COLO829 (cell line): ENCODE data around the gene KLF16.
A peak's percentile ranks its signal among the peaks of the same experiment; 100 is the strongest.

ENCODE experiments used
- DNase-seq: peaks from one replicate; pipeline ENCODE4 v3.0.0; 2012; ENCODE audit warnings: low spot score

Gene KLF16

GRCh38 chr19:1854542-1855039 lies 8.8 kb downstream of the KLF16 start:
- DNase-seq: no peak

DNA sequence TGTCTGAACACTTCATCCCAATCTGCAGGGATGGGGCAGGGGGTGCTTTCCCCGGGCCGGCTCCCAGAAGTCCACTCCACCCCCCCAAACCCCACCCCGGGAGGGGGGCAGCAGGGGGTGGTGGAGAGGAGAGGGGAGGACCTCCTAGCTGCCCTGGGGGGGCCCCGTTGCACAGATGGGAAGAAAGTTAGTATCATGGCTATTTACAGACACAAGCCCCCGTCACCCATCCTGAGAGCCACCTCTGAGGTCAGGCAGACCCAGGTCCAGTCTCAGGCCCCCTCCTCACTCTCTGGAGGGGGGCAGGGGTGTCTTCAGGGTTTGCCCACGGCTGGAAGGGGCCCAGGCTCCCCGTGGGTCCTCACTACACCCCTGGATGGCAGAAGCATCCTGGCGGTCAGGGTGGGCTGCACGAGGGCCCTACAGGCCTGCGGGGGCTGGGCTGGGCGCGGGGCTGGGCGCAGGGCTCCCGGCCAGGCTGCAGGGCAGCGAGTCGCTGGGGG lies 9.3 kb downstream of the KLF16 start:
- no peak for DNase-seq

- DNase-seq: peak; percentile 85
Observed at GRCh38 chr19:1853295-1854038, 9.9 kb downstream of the KLF16 start.

DNA sequence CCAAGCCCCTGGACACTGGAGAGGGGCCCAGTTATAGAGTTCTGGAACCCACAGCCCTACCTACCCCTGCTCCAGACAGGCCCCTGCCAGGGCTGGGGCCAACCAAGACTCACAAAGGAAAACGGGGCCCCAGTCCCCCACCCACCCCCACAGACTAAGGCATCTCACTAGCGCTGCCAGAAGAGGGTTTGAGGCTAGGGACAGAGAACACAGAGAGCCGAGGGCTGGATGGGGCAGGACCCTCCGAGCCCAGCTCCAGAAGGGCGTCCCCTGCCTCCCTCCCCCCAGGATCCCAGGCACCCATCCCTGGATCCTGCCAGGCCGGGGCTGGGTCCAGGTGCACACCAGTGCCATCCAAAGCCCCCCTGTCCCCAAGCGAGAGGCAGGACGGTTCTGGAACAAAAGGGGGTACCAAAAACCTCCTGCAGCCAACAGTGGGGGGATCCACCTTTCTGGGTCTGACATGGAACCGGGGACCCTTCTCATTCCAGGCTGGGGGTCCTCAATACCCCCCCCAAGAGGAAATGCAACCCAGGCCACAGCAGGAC lies 10.7 kb downstream of the KLF16 start:
- DNase-seq: no peak

- no peak for DNase-seq
Observed at GRCh38 chr19:1851654-1852580, 11.5 kb downstream of the KLF16 start.

DNA sequence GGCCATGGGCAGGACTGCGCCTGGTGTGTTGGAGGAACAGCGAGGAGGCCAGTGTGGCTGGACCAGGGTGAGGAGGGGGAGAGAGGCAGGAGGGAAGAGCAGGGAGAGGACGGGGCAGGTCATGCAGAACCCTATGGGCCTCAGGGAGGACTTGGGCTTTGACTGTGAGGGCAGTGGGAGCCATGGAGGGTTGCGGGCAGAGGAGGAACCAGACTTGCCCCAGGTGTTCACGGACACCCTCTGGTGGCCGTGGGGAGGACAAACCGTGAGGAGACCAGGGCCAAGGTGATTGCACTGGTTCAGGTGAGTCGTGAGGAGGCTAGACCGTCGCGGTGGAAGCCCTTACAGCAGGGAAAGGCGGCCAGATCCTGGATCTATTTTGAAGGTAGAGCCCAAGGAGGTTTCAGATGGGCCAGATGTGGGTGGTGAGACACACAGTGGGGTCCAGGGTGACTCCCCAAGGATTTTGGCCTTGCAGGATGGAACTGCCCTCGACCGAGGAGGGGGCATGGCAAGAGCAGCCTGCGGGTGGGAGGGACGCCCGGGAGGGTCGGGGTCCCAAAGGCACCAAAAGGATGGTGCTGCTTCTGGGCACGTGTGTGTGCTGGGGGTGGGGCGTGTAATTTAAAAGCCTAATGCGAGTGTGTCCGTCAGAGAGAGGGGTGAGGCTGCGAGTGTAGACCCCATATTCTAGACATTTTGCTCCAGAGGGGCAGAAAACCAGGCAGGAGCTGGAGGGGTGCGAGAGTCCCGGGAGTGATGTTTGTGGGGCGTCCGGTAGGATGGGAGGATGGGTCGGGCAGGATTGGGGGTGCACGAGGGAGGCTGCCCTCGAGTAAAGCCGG lies 12.3 kb downstream of the KLF16 start:
- DNase-seq: no peak

GRCh38 chr19:1849886-1850398 lies 13.4 kb downstream of the KLF16 start:
- DNase-seq: no peak

GRCh38 chr19:1849132-1849474 lies 14.3 kb downstream of the KLF16 start:
- DNase-seq: no peak

DNA sequence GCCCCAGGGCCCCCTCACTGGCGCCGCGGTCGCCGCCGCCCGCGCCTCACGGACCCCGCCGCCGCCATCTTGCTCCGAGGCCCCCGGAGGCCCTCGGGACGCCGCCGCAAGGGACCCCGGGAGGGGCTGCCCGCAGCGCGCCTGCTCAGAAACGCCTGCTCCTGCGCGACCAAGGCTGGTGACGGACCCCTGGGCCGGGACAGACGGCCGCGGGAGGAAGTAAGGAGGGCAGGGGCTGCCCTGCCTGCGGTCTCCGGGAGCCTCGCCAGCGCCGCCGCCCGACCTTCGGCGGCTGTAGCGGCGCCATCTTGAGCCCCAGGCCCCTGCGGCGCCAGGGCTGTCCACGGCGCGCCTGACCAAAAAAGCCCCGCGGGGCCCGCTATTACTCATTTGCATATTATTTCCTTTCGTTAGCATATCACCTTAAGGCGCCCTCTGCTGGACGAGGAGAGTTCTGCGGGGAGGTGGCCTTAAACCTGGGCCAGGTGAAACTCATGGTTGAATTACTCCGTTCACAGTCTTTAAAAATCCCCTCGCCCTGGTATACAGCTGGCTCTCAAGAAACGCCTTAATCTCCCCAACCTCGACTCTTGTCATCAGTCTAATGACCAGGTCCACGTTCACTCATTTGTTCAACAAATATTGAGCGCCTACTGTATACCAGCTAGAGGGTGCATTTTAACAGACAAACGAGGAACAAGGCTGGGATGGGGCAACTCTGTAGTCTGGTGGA lies 14.8 kb downstream of the KLF16 start, which contains the start of gene REXO1:
TSS of gene REXO1 (minus strand) at position 85 of the 733 bp plus-strand sequence. CDS start 125 bp downstream, outside the sequence.
- DNase-seq: peak; percentile 82

- no peak for DNase-seq
Observed at GRCh38 chr19:1847684-1848398, 15.5 kb downstream of the KLF16 start.

DNA sequence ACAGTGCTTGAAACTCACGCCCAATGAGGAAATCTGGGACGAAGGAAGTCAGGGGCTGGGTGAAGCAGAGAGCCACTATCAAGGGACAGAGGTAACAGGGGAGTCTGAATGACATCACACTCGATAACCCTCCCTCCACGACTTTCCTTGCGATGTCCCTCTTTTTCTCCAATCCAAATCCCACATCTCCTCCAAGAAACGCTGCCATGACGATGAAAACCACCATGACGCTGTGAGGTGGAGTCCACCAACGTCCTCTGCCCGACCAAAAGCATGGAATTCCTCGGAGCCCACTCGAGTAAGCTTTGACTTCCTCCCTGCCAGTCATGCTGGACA lies 16.1 kb downstream of the KLF16 start:
- DNase-seq: no peak

- no peak for DNase-seq
Observed at GRCh38 chr19:1846517-1847204, 16.7 kb downstream of the KLF16 start.

DNA sequence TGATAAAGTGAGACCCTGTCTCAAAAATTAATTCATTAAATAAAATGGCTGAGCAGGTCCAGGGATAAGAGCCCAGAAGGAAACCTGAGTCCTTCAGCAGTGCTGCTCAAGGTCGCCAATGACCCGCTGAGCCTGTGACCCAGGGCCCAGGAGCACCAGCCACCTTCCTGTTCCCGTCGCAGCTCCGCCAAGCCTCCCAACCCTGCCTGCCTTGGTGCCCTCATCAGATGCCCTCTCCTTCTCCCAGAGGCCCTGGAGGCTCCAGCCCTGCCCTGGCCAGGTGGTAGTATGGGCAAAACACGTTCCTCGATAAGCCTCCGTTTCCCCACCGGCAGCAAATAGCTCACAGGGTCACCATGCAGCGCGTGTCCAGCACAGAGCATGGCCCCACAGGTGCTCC lies 17.7 kb downstream of the KLF16 start:
- DNase-seq: no peak

GRCh38 chr19:1845125-1845515 lies 18.3 kb downstream of the KLF16 start:
- no peak for DNase-seq

DNA sequence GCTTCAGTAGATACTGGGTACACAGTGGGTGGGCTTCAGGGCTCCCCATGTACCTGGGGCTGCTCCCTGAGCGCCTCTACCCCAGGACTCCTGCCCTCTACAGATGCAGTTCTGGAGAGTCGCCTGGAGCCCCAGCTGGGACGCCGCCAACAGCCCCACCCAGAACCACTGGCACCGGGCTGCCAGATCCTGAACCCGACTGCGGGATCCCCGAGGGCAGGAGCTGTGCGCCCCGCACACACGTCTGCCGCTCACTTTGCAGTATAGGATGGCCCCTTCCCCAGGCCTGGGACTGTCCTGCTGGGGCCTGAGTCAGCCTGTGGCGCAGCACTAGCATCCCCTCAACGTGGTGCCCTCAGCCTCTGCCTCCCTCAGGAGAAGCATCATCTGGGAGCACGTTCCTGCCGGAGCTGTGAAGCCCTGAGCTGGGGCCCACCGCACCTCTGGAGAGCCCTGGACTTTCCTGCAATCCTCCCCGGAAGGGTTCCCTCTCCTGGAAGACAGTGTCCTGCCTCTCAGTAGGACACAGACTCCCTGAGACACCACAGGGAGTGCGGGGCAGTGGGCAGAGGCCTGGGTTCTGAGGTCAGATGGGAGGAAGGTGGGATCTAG lies 18.8 kb downstream of the KLF16 start:
- DNase-seq: no peak

- DNase-seq: no peak
Observed at GRCh38 chr19:1843646-1844394, 19.6 kb downstream of the KLF16 start.

- DNase-seq: no peak
Observed at GRCh38 chr19:1843116-1843515, 20.3 kb downstream of the KLF16 start.

GRCh38 chr19:1841209-1841924 lies 22.0 kb downstream of the KLF16 start:
- DNase-seq: no peak
